ENCODE results near the gene UTP11.

Gene UTP11

DNA sequence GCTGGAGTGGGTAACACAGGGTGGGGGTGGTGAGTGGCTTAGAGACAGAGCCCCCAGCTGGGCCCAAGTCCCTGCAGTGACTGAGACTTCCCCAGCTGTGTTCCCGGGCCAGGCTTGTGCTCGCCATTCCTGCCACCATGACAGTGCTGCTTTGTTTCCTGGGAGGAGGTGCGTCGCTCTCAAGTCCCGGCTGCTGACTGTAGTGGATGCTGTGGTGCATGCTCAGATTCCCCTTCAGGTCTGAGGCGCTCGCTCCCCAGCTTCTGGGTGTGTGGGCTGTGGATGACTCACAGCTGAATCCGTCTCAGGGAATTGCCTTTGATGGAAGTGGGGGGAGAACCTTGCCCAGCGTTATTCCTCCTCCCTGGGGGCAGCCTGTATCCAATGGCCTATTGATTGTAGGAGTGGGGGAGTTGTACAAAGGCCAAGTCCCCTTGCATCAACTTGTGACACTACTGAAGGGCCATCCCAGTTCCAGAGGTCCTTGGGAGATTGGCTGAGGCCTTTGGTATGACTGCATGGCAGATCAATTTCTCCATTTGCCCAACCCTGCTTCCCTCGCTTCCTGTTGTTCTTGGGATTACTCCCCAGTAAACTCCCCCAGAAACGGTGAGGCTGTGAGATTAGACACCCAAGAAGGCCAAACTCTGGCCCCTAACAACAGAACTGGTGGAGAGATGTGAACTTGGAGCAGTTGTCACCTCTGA lies 51.8 kb downstream of the UTP11 start:
- H3K4me1 ChIP-seq (ENCODE audit: control insufficient read depth, insufficient read depth, low read length): peaks cover 29% of the 10 kb centered on the region
- H3K27me3 ChIP-seq (ENCODE audit: control insufficient read depth, insufficient read depth, low read length): no peaks in the 10 kb centered on the region
- no peaks in the 10 kb centered on the region for H3K36me3 ChIP-seq (ENCODE audit: control insufficient read depth, insufficient read depth, low read length)
- H3K4me3 ChIP-seq (ENCODE audit: low read depth, low read length): peak overlapping the region; percentile 8; the same call in 1 of the 2 replicates
- no peak overlapping the region for H3K27ac ChIP-seq (ENCODE audit: low read depth, low read length)
- H3K9me3 ChIP-seq (ENCODE audit: control insufficient read depth, insufficient read depth, low read depth, low read length): no peaks in the 10 kb centered on the region
- H3K9ac ChIP-seq (ENCODE audit: low read length): peak overlapping the region; percentile 36

DNA sequence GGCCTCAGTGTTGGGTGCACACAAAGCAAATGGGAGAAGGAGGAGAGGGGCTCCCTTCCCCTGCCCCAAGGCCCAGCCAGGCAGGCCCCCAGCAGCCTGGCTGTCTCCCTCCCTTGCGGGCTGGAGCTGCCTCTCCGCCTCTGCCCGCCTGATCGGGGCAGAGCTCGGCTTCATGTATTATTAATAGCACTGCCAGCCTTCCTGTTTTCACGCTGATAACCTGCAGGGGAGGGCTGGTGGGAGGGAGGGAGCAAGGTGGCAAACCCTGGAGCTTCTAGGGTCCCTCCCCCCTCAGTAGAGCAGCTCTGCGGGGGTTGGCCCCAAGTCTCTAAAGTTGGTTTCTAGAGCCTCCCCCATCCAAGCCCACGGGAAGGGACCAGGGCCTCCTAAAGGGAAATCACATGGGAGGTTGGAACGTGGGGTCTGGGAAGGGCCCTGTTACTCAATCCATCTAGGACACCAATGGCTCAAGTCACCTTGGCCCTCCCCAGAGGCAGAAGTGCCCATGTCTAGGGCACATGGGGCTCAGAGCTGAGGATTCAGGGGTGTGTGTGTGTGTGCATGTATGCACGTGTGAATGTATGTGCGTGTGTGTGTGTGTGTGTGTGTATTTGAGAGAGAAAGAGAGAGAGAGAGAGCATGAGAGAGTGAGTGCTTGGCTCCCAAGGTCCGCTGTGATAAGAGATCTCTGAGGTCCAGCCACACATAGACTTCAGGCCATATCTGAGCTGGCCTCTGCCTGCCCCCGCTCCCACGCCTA lies 55.9 kb downstream of the UTP11 start:
- H3K4me1 ChIP-seq (ENCODE audit: control insufficient read depth, insufficient read depth, low read length): peaks cover 35% of the 10 kb centered on the region
- no peak overlapping the region for H3K4me3 ChIP-seq (ENCODE audit: low read depth, low read length)
- no peaks in the 10 kb centered on the region for H3K27me3 ChIP-seq (ENCODE audit: control insufficient read depth, insufficient read depth, low read length)
- no peaks in the 10 kb centered on the region for H3K9me3 ChIP-seq (ENCODE audit: control insufficient read depth, insufficient read depth, low read depth, low read length)
- no peak overlapping the region for H3K27ac ChIP-seq (ENCODE audit: low read depth, low read length)
- no peaks in the 10 kb centered on the region for H3K36me3 ChIP-seq (ENCODE audit: control insufficient read depth, insufficient read depth, low read length)
- no peak overlapping the region for H3K9ac ChIP-seq (ENCODE audit: low read length)

DNA sequence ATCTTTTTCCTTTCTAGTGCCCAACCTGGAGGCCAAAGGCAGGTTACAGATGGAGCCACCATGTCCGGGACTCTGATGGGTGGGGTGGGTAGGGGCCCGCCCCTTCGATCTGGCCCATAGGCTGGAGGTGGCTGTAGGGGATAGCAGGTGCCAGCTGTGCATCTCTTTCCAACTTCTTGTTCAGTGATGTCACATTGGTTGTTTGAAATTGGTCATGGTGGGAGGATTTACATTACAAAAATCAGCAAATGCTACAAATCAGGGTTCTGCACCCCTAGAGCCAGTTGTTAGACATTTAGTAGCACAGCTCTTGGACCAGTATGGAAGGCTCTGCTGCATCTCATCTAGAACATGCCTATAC lies 56.4 kb downstream of the UTP11 start:
- Histone ChIP-seq H3K27ac (ENCODE audit: low read depth, low read length) (no peak overlapping the region), H3K9me3 (ENCODE audit: control insufficient read depth, insufficient read depth, low read depth, low read length) (no peaks in the 10 kb centered on the region), H3K4me3 (ENCODE audit: low read depth, low read length) (no peak overlapping the region), H3K9ac (ENCODE audit: low read length) (no peak overlapping the region), H3K27me3 (ENCODE audit: control insufficient read depth, insufficient read depth, low read length) (no peaks in the 10 kb centered on the region), H3K4me1 (ENCODE audit: control insufficient read depth, insufficient read depth, low read length) (peaks cover 36% of the 10 kb centered on the region), H3K36me3 (ENCODE audit: control insufficient read depth, insufficient read depth, low read length) (no peaks in the 10 kb centered on the region)

DNA sequence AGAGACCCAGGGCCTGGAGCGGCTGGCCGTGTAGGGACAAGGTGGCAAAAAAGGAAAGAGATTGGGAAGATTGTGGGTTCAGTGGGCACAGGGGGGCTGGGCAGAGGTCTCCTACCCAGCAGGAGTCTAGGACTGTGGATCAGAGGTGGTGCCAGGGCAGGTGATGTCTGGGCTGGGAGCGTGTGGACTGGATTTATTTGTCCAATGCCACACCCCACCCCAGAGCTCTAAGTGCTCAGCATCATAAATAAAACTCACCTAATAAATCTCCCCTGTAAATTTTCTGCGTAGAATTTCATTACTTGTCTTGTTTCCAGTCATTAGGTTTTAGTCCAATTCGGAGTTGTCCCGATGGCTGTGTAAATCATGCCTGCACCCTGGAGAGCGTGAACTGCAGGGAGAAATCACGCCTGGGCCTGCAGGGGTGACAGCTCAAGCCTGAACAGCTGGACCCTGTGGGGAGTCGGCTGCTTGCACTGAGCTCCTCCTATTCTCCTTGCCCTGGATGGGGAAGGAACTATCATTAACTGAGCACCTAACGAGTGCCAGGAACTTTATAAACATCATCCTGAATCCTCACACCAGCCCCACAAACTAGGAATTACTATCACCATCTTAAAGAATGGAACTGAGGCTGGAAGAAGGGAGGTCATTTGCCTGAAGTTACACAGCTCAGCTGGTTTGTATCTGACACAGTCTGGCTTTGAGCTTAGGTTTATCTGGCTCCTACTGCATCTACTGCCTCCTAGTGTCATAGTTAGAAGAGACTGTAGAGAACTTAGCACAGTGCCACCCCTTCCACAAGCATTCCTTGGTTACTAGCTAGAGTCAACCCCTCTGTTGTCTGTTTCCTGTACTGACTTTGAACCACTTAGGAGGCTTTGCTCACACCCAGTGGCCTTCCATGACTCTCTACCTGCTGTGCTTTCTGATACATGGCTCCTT lies 59.0 kb downstream of the UTP11 start:
- Histone ChIP-seq H3K27ac (ENCODE audit: low read depth, low read length) (no peak overlapping the region), H3K36me3 (ENCODE audit: control insufficient read depth, insufficient read depth, low read length) (no peaks in the 10 kb centered on the region), H3K9me3 (ENCODE audit: control insufficient read depth, insufficient read depth, low read depth, low read length) (no peaks in the 10 kb centered on the region), H3K4me3 (ENCODE audit: low read depth, low read length) (no peak overlapping the region), H3K4me1 (ENCODE audit: control insufficient read depth, insufficient read depth, low read length) (peaks cover 30% of the 10 kb centered on the region), H3K9ac (ENCODE audit: low read length) (no peak overlapping the region), H3K27me3 (ENCODE audit: control insufficient read depth, insufficient read depth, low read length) (no peaks in the 10 kb centered on the region)

DNA sequence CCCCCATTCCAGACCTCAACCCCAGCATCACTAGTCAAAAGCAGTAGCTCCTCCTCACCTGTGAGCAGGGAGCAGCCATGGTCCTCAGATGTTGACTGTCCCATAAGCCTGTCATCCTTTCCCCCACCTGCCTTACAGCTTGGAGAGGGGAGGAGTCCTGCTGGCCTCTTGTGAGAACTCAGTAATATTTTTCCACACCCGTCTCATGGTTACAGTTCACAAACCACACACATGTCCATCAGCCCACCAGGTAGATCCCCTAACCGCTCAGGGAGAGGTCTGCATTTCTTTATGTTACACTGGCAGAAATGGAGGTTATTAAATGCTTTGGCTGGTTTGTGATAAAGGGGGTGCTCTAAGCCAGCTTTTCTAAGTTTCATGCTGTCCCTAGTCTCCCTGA lies 60.3 kb downstream of the UTP11 start:
- no peaks in the 10 kb centered on the region for H3K27me3 ChIP-seq (ENCODE audit: control insufficient read depth, insufficient read depth, low read length)
- no peak overlapping the region for H3K9ac ChIP-seq (ENCODE audit: low read length)
- H3K9me3 ChIP-seq (ENCODE audit: control insufficient read depth, insufficient read depth, low read depth, low read length): no peaks in the 10 kb centered on the region
- H3K4me1 ChIP-seq (ENCODE audit: control insufficient read depth, insufficient read depth, low read length): peaks cover 30% of the 10 kb centered on the region
- no peaks in the 10 kb centered on the region for H3K36me3 ChIP-seq (ENCODE audit: control insufficient read depth, insufficient read depth, low read length)
- no peak overlapping the region for H3K27ac ChIP-seq (ENCODE audit: low read depth, low read length)
- no peak overlapping the region for H3K4me3 ChIP-seq (ENCODE audit: low read depth, low read length)

DNA sequence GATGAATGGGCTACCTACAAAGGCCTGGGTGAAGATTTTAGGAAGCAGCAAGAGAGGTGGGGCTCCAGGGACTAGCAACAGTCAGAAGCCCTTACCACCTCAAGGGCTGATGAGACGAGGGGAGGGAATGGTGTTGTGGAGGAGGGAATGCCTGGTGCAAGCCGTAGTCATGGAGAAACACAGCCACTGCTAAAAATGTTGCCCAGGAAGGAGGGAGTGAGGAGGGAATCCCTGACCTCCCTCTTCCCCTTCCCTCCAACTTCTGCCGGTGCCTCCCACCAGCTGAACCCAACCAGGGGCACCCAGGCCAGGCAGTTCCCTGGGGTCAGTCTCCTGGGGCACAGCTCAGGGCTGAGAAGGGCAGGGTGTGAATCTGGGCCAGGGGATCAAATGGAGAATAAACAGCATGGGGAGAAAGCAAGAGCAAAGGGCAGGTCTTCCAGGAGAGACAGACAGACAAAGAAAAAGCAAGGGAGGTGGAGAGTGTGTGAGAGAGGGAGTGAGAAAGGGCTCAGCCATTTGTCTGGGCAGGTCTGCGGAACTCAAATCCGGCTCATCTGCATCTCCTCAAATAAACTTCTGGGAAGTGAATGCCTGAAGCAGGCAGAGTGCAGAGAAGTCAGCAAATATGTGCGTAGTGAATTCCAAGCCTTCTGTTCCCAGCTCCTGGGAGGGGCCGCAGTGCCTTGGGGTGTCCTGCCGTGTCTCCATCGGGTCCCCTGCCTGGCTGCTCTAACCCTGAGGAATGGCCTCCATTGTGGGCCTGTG lies 61.2 kb downstream of the UTP11 start:
- Histone ChIP-seq H3K4me3 (ENCODE audit: low read depth, low read length) (no peak overlapping the region), H3K27me3 (ENCODE audit: control insufficient read depth, insufficient read depth, low read length) (no peaks in the 10 kb centered on the region), H3K9me3 (ENCODE audit: control insufficient read depth, insufficient read depth, low read depth, low read length) (no peaks in the 10 kb centered on the region), H3K4me1 (ENCODE audit: control insufficient read depth, insufficient read depth, low read length) (peaks cover 30% of the 10 kb centered on the region), H3K36me3 (ENCODE audit: control insufficient read depth, insufficient read depth, low read length) (no peaks in the 10 kb centered on the region), H3K27ac (ENCODE audit: low read depth, low read length) (no peak overlapping the region), H3K9ac (ENCODE audit: low read length) (peak overlapping the region; percentile 30)

DNA sequence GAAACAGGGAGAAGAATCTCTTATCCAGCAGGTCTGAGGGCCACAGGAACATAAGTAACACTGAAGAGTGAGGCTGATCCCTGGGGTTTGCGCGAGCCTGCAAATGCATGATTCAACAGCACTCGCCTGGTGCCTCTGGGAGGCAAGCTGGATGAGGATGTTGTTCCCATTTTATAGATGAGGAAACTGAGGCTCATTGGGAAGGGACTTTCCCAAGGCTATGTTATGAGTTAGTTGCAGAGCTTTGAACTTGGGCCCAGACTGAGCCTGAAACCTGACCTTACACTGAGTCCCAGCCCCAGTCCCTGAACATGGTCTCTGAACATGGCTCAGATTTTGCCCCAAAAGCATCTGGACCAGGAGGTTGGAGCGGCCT lies 61.8 kb downstream of the UTP11 start:
- Histone ChIP-seq H3K27me3 (ENCODE audit: control insufficient read depth, insufficient read depth, low read length) (no peaks in the 10 kb centered on the region), H3K9me3 (ENCODE audit: control insufficient read depth, insufficient read depth, low read depth, low read length) (no peaks in the 10 kb centered on the region), H3K4me1 (ENCODE audit: control insufficient read depth, insufficient read depth, low read length) (peaks cover 30% of the 10 kb centered on the region), H3K9ac (ENCODE audit: low read length) (no peak overlapping the region), H3K27ac (ENCODE audit: low read depth, low read length) (no peak overlapping the region), H3K36me3 (ENCODE audit: control insufficient read depth, insufficient read depth, low read length) (no peaks in the 10 kb centered on the region), H3K4me3 (ENCODE audit: low read depth, low read length) (no peak overlapping the region)
